SK-N-SH treated with all-trans-retinoic acid at 6 μM for 48 hours (cell line): Measurements from ENCODE around the gene CHN1.

Experiments used
- ATAC-seq: fragments of 200-7000 bp; cut with Tn5 transposase; 3 replicates; pipeline ENCODE4 v1.9.1; 2020; ENCODE audit warnings: mild to moderate bottlenecking, moderate library complexity
- ARNTL ChIP-seq: fragments of 450-650 bp; formaldehyde crosslinking; IDR thresholded peaks from 2 replicates; pipeline ENCODE4 v1.5.0; 2020; ENCODE audit warnings: low read depth, mild to moderate bottlenecking, moderate library complexity, borderline replicate concordance
- BACH2 ChIP-seq: fragments of 250-450 bp; sonication (Bioruptor Pico); IDR thresholded peaks from 2 replicates; pipeline ENCODE4 v1.9.0; 2021; ENCODE audit warnings: mild to moderate bottlenecking, borderline replicate concordance
- CREB5 ChIP-seq: fragments of 250-450 bp; sonication (Bioruptor Pico); IDR thresholded peaks from 2 replicates; pipeline ENCODE4 v1.5.1; 2020; ENCODE audit warnings: low read depth, mild to moderate bottlenecking, moderate library complexity
- CSDC2 ChIP-seq: fragments of 250-450 bp; sonication (Bioruptor Pico); IDR thresholded peaks from 2 replicates; pipeline ENCODE4 v1.5.0; 2020; ENCODE audit warnings: mild to moderate bottlenecking, moderate library complexity
- CSRNP3 ChIP-seq: fragments of 250-450 bp; sonication (Bioruptor Pico); IDR thresholded peaks from 2 replicates; pipeline ENCODE4 v1.5.1; 2021; ENCODE audit warnings: mild to moderate bottlenecking, moderate library complexity
- ESRRG ChIP-seq: fragments of 250-450 bp; sonication (Bioruptor Pico); IDR thresholded peaks from 2 replicates; pipeline ENCODE4 v1.6.1; 2021; ENCODE audit warnings: mild to moderate bottlenecking
- GLIS3 ChIP-seq: fragments of 250-450 bp; sonication (Bioruptor Pico); IDR thresholded peaks from 2 replicates; pipeline ENCODE4 v1.5.0; 2020; ENCODE audit warnings: mild to moderate bottlenecking, moderate library complexity
- PATZ1 ChIP-seq: fragments of 250-450 bp; sonication (Bioruptor Pico); IDR thresholded peaks from 2 replicates; pipeline ENCODE4 v1.8.0; 2020; ENCODE audit warnings: mild to moderate bottlenecking, moderate library complexity, borderline replicate concordance
- POU6F1 ChIP-seq: fragments of 250-450 bp; sonication (Bioruptor Pico); IDR thresholded peaks from 2 replicates; pipeline ENCODE4 v1.8.0; 2021; ENCODE audit warnings: low read depth, mild to moderate bottlenecking, moderate library complexity, borderline replicate concordance
- PPARA ChIP-seq: fragments of 250-450 bp; sonication (Bioruptor Pico); IDR thresholded peaks from 2 replicates; pipeline ENCODE4 v1.5.0; 2020; ENCODE audit warnings: mild to moderate bottlenecking, borderline replicate concordance
- SNAI2 ChIP-seq: fragments of 250-450 bp; sonication (Bioruptor Pico); IDR thresholded peaks from 2 replicates; pipeline ENCODE4 v1.5.0; 2020; ENCODE audit warnings: mild to moderate bottlenecking, moderate library complexity
- TCF4 ChIP-seq: fragments of 250-450 bp; sonication (Bioruptor Pico); IDR thresholded peaks from 2 replicates; pipeline ENCODE4 v1.8.0; 2021; ENCODE audit warnings: mild to moderate bottlenecking, moderate library complexity, borderline replicate concordance
- ZC3H10 ChIP-seq: fragments of 250-450 bp; sonication (Bioruptor Pico); IDR thresholded peaks from 2 replicates; pipeline ENCODE4 v1.5.1; 2021; ENCODE audit warnings: mild to moderate bottlenecking, moderate library complexity
- ZFP3 ChIP-seq: fragments of 250-450 bp; sonication (Bioruptor Pico); IDR thresholded peaks from 2 replicates; pipeline ENCODE4 v1.5.0; 2020; ENCODE audit warnings: mild to moderate bottlenecking, moderate library complexity
- ZFP30 ChIP-seq: fragments of 450-650 bp; formaldehyde crosslinking; IDR thresholded peaks from 2 replicates; pipeline ENCODE4 v1.5.0; 2022; ENCODE audit warnings: mild to moderate bottlenecking, moderate library complexity
- ZNF565 ChIP-seq: fragments of 450-650 bp; formaldehyde crosslinking; conservative IDR thresholded peaks from 2 replicates; pipeline ENCODE4 v1.5.0; 2020; ENCODE audit warnings: low read depth, mild to moderate bottlenecking, moderate library complexity
- ZNF70 ChIP-seq: fragments of 450-650 bp; formaldehyde crosslinking; IDR thresholded peaks from 2 replicates; pipeline ENCODE4 v1.5.0; 2020; ENCODE audit warnings: mild to moderate bottlenecking, moderate library complexity
- ZNF8 ChIP-seq: fragments of 450-650 bp; formaldehyde crosslinking; IDR thresholded peaks from 2 replicates; pipeline ENCODE4 v1.5.0; 2020; ENCODE audit warnings: mild to moderate bottlenecking, moderate library complexity

Gene CHN1

GRCh38 chr2:174863183-174863582 lies 142.0 kb downstream of the CHN1 start:
- no peak for ATAC-seq
- TF ChIP-seq PATZ1 (CRISPR knock-in tag) (no peak), CSRNP3 (CRISPR knock-in tag) (no peak), ZNF565 (CRISPR knock-in tag) (no peak), ZNF70 (no peak), BACH2 (CRISPR knock-in tag) (no peak)

- no peak; the same call in 2 of the 3 replicates for ATAC-seq
- TF ChIP-seq CREB5 (CRISPR knock-in tag) (no peak), ZNF8 (CRISPR knock-in tag) (no peak), ZC3H10 (no peak), ZNF565 (CRISPR knock-in tag) (no peak), CSRNP3 (CRISPR knock-in tag) (no peak), ESRRG (CRISPR knock-in tag) (no peak), SNAI2 (CRISPR knock-in tag) (no peak), ZFP30 (CRISPR knock-in tag) (no peak), POU6F1 (CRISPR knock-in tag) (no peak), PPARA (CRISPR knock-in tag) (no peak), PATZ1 (CRISPR knock-in tag) (no peak), ZFP3 (CRISPR knock-in tag) (no peak)
These were observed 145.5 kb downstream of the CHN1 start for GRCh38 chr2:174859563-174860169.

GRCh38 chr2:174858745-174859144 lies 146.4 kb downstream of the CHN1 start:
- no peak for TF ChIP-seq GLIS3 (CRISPR knock-in tag)
- no peak for TF ChIP-seq CREB5 (CRISPR knock-in tag)
- no peak for TF ChIP-seq ESRRG (CRISPR knock-in tag)
- TF ChIP-seq ZC3H10: no peak
- TF ChIP-seq PATZ1 (CRISPR knock-in tag): no peak
- no peak for TF ChIP-seq CSDC2 (CRISPR knock-in tag)
- TF ChIP-seq TCF4: no peak
- no peak for TF ChIP-seq ARNTL
- no peak for TF ChIP-seq SNAI2 (CRISPR knock-in tag)
- no peak for TF ChIP-seq ZNF565 (CRISPR knock-in tag)
- no peak for TF ChIP-seq ZFP30 (CRISPR knock-in tag)
- no peak for ATAC-seq
